Activated T-cell treated with anti-CD3 and anti-CD28 coated beads, Interleukin-2, amount 50 U/mL, for 4 hours (primary cell): ENCODE measurements around the gene KRT73. TPM values are rescaled to one million over a fixed set of nuclear protein-coding genes. Genes with fewer than 3 reads are reported as not detected.

ENCODE experiments used
- ATAC-seq, 2 donors: fragments of 200-7000 bp; cut with Tn5 transposase; one replicate each; pipeline ENCODE4 v1.10.0; 2021
- DNase-seq: peaks from one replicate; pipeline ENCODE4 v3.0.0-alpha.2; 2020
- H3K27me3 Mint-ChIP-seq: one replicate; pipeline ENCODE4 v1.8.0; 2021; ENCODE audit warnings: low read depth, mixed read lengths
- H3K36me3 Mint-ChIP-seq: one replicate; pipeline ENCODE4 v1.8.0; 2022; ENCODE audit warnings: mixed read lengths; ENCODE audit not compliant: insufficient read depth
- H3K4me1 Mint-ChIP-seq: one replicate; pipeline ENCODE4 v1.8.0; 2021; ENCODE audit warnings: low read depth, mixed read lengths
- H3K4me3 Mint-ChIP-seq: one replicate; pipeline ENCODE4 v1.8.0; 2021; ENCODE audit warnings: mild to moderate bottlenecking, moderate library complexity, mixed read lengths
- H3K9me3 Mint-ChIP-seq: one replicate; pipeline ENCODE4 v1.8.0; 2021; ENCODE audit warnings: mixed read lengths
- total RNA-seq, 3 donors: library from RNA; stranded (reverse); gene quantifications; one replicate each; pipeline ENCODE4 v1.2.1, GENCODE V29; 2021

Gene KRT73
- total RNA-seq, 3 donors from 2014 or later: 0.16 to 0.23 (median 0.22) TPM

- no peak overlapping the region for H3K4me3 Mint-ChIP-seq
- no peaks in the 10 kb centered on the region for H3K36me3 Mint-ChIP-seq
- ATAC-seq: no peak
- no peaks in the 10 kb centered on the region for H3K27me3 Mint-ChIP-seq
- peaks cover 45% of the 10 kb centered on the region for H3K4me1 Mint-ChIP-seq
- DNase-seq: no peak
- no peaks in the 10 kb centered on the region for H3K9me3 Mint-ChIP-seq
These were observed 17.8 kb upstream of the KRT73 start for GRCh38 chr12:52636189-52636588.

GRCh38 chr12:52634266-52635056, 16.1 kb upstream of the KRT73 start:
- no peaks in the 10 kb centered on the region for H3K9me3 Mint-ChIP-seq
- no peak for DNase-seq
- peaks cover 58% of the 10 kb centered on the region for H3K4me1 Mint-ChIP-seq
- no peaks in the 10 kb centered on the region for H3K36me3 Mint-ChIP-seq
- no peak for ATAC-seq
- no peak overlapping the region for H3K4me3 Mint-ChIP-seq
- no peaks in the 10 kb centered on the region for H3K27me3 Mint-ChIP-seq

GRCh38 chr12:52633383-52633782, 15.0 kb upstream of the KRT73 start:
- DNase-seq (no peak), ATAC-seq (peak in 1 of 2 donors; percentile 45)
- Mint-ChIP-seq H3K36me3 (no peaks in the 10 kb centered on the region), H3K9me3 (no peaks in the 10 kb centered on the region), H3K4me1 (peaks cover 61% of the 10 kb centered on the region), H3K4me3 (no peak overlapping the region), H3K27me3 (no peaks in the 10 kb centered on the region)

- Mint-ChIP-seq H3K9me3 (no peaks in the 10 kb centered on the region), H3K4me3 (no peak overlapping the region), H3K4me1 (peaks cover 65% of the 10 kb centered on the region), H3K27me3 (no peaks in the 10 kb centered on the region), H3K36me3 (no peaks in the 10 kb centered on the region)
- no peak for DNase-seq
- ATAC-seq: no peak
These were observed 14.3 kb upstream of the KRT73 start for GRCh38 chr12:52632656-52633055.

GRCh38 chr12:52631676-52632459, 13.5 kb upstream of the KRT73 start:
- no peaks in the 10 kb centered on the region for H3K27me3 Mint-ChIP-seq
- H3K36me3 Mint-ChIP-seq: no peaks in the 10 kb centered on the region
- ATAC-seq (no peak), DNase-seq (no peak)
- H3K4me1 Mint-ChIP-seq: peaks cover 72% of the 10 kb centered on the region
- H3K9me3 Mint-ChIP-seq: no peaks in the 10 kb centered on the region
- H3K4me3 Mint-ChIP-seq: no peak overlapping the region

- Mint-ChIP-seq H3K27me3 (no peaks in the 10 kb centered on the region), H3K36me3 (no peaks in the 10 kb centered on the region), H3K9me3 (no peaks in the 10 kb centered on the region), H3K4me1 (peaks cover 73% of the 10 kb centered on the region), H3K4me3 (no peak overlapping the region)
- DNase-seq (no peak), ATAC-seq (no peak)
These were observed 12.9 kb upstream of the KRT73 start for GRCh38 chr12:52631264-52631663.

- Mint-ChIP-seq H3K36me3 (no peaks in the 10 kb centered on the region), H3K4me3 (peak overlapping the region; percentile 70), H3K4me1 (peaks cover 77% of the 10 kb centered on the region), H3K27me3 (no peaks in the 10 kb centered on the region), H3K9me3 (no peaks in the 10 kb centered on the region)
- ATAC-seq (no peak), DNase-seq (no peak)
These were observed 12.3 kb upstream of the KRT73 start for GRCh38 chr12:52630599-52631200.

GRCh38 chr12:52630008-52630500, 11.7 kb upstream of the KRT73 start:
- H3K27me3 Mint-ChIP-seq: no peaks in the 10 kb centered on the region
- no peak for DNase-seq
- peaks cover 79% of the 10 kb centered on the region for H3K4me1 Mint-ChIP-seq
- H3K36me3 Mint-ChIP-seq: no peaks in the 10 kb centered on the region
- peak overlapping the region; percentile 70 for H3K4me3 Mint-ChIP-seq
- peak in 1 of 2 donors; percentile 19 for ATAC-seq
- no peaks in the 10 kb centered on the region for H3K9me3 Mint-ChIP-seq

- no peaks in the 10 kb centered on the region for H3K36me3 Mint-ChIP-seq
- no peaks in the 10 kb centered on the region for H3K27me3 Mint-ChIP-seq
- H3K9me3 Mint-ChIP-seq: no peaks in the 10 kb centered on the region
- H3K4me3 Mint-ChIP-seq: peak overlapping the region; percentile 70
- ATAC-seq (no peak), DNase-seq (no peak)
- H3K4me1 Mint-ChIP-seq: peaks cover 79% of the 10 kb centered on the region
These were observed 11.1 kb upstream of the KRT73 start for GRCh38 chr12:52629281-52630007.

- Mint-ChIP-seq H3K9me3 (no peaks in the 10 kb centered on the region), H3K36me3 (no peaks in the 10 kb centered on the region), H3K4me3 (peak overlapping the region; percentile 58), H3K4me1 (peaks cover 73% of the 10 kb centered on the region), H3K27me3 (no peaks in the 10 kb centered on the region)
- no peak for DNase-seq
- ATAC-seq: no peak
These were observed 10.5 kb upstream of the KRT73 start for GRCh38 chr12:52628841-52629240.

GRCh38 chr12:52628111-52628507, 9.8 kb upstream of the KRT73 start:
- peak overlapping the region; percentile 58 for H3K4me3 Mint-ChIP-seq
- peaks cover 67% of the 10 kb centered on the region for H3K4me1 Mint-ChIP-seq
- no peaks in the 10 kb centered on the region for H3K9me3 Mint-ChIP-seq
- no peaks in the 10 kb centered on the region for H3K27me3 Mint-ChIP-seq
- H3K36me3 Mint-ChIP-seq: no peaks in the 10 kb centered on the region
- no peak for ATAC-seq
- no peak for DNase-seq

- no peaks in the 10 kb centered on the region for H3K27me3 Mint-ChIP-seq
- no peak for ATAC-seq
- no peak overlapping the region for H3K4me3 Mint-ChIP-seq
- DNase-seq: no peak
- no peaks in the 10 kb centered on the region for H3K36me3 Mint-ChIP-seq
- no peaks in the 10 kb centered on the region for H3K9me3 Mint-ChIP-seq
- peaks cover 64% of the 10 kb centered on the region for H3K4me1 Mint-ChIP-seq
These were observed 9.2 kb upstream of the KRT73 start for GRCh38 chr12:52627395-52628110.

GRCh38 chr12:52622349-52622748, 4.0 kb upstream of the KRT73 start:
- Mint-ChIP-seq H3K9me3 (no peaks in the 10 kb centered on the region), H3K4me1 (peaks cover 48% of the 10 kb centered on the region), H3K27me3 (no peaks in the 10 kb centered on the region), H3K36me3 (peaks cover 4% of the 10 kb centered on the region), H3K4me3 (no peak overlapping the region)
- no peak for ATAC-seq
- DNase-seq: no peak
